Nephron progenitor cell (in vitro differentiated cells): ENCODE data around the gene IGF2R.

Source experiments
- DNase-seq: peaks from one replicate; pipeline ENCODE4 v3.0.0; 2021
- H3K27ac Mint-ChIP-seq: 2 replicates; pipeline ENCODE4 v1.8.0; 2021; ENCODE audit warnings: mild to moderate bottlenecking, moderate library complexity, mixed read lengths
- H3K27me3 Mint-ChIP-seq: 2 replicates; pipeline ENCODE4 v1.8.0; 2021; ENCODE audit warnings: mild to moderate bottlenecking, low read depth, mixed read lengths; ENCODE audit not compliant: poor library complexity
- H3K36me3 Mint-ChIP-seq: 2 replicates; pipeline ENCODE4 v1.8.0; 2021; ENCODE audit warnings: low read depth, mixed read lengths
- H3K4me1 Mint-ChIP-seq: 2 replicates; pipeline ENCODE4 v1.8.0; 2021; ENCODE audit warnings: mixed read lengths
- H3K4me3 Mint-ChIP-seq: 2 replicates; pipeline ENCODE4 v1.8.0; 2021; ENCODE audit warnings: mild to moderate bottlenecking, moderate library complexity, mixed read lengths
- H3K9me3 Mint-ChIP-seq: 2 replicates; pipeline ENCODE4 v1.8.0; 2021; ENCODE audit warnings: mild to moderate bottlenecking, moderate library complexity, mixed read lengths
- TF ChIP-seq, protein P1 (sequence below): fragments of 200-600 bp; sonication (generic); IDR thresholded peaks from 2 replicates; pipeline ENCODE4 v1.5.0; 2021; ENCODE audit warnings: antibody characterized with exemption

IGF2R gene

DNA sequence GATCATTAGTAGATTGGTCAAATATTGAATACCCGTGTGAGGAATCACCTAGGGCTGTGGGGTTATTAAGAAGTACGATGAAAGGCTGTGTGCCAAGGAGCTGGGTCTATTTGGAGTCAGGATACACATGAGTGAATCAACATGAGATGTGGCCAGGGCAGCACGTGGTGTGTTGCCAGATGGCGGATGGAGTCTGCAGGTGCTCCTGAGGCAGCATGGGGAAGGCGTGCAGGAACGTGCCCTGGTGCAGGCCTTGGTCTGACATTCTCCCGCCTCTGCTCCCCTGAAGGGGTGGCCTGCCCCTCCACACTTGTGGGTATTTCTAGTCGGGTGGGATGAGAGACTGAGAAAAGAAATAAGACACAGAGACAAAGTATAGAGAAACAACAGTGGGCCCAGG, 113.7 kb downstream of the IGF2R start:
- no peaks in the 10 kb centered on the region for H3K4me1 Mint-ChIP-seq
- no peaks in the 10 kb centered on the region for H3K27me3 Mint-ChIP-seq
- TF ChIP-seq, protein P1, sequence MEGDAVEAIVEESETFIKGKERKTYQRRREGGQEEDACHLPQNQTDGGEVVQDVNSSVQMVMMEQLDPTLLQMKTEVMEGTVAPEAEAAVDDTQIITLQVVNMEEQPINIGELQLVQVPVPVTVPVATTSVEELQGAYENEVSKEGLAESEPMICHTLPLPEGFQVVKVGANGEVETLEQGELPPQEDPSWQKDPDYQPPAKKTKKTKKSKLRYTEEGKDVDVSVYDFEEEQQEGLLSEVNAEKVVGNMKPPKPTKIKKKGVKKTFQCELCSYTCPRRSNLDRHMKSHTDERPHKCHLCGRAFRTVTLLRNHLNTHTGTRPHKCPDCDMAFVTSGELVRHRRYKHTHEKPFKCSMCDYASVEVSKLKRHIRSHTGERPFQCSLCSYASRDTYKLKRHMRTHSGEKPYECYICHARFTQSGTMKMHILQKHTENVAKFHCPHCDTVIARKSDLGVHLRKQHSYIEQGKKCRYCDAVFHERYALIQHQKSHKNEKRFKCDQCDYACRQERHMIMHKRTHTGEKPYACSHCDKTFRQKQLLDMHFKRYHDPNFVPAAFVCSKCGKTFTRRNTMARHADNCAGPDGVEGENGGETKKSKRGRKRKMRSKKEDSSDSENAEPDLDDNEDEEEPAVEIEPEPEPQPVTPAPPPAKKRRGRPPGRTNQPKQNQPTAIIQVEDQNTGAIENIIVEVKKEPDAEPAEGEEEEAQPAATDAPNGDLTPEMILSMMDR: no peak
- H3K4me3 Mint-ChIP-seq: no peak overlapping the region
- peaks cover 79% of the 10 kb centered on the region for H3K36me3 Mint-ChIP-seq
- peak overlapping the region; percentile 86 for H3K27ac Mint-ChIP-seq
- DNase-seq: no peak
- H3K9me3 Mint-ChIP-seq: no peaks in the 10 kb centered on the region

DNA sequence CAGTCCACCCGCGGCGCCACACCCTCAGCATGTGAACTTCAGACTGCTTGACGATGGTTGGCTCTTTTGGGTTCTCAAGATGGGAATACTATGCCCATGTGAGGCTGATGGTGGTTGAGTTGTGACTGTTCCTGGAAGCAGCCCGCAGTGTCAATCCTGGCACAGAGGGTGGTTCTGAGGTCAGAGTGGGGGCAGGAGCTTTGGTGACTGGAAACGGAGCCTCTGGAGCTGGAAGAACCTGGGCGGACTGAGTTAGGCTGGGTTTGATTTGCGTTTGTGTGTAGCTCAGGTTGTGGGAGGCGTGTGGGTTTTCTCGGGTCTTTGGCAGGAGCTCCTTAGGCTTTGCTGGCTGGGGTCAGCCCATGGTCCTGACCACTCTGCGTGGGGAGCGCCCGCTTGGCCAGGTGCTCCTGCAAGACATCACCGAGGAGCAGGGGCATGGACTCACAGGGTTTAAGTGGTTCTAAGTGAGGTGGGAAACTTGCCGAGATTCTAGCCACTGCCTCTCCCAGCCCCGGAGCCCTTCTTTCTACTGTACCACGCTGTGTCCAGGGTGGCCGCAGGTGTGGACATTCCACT, 115.4 kb downstream of the IGF2R start:
- Mint-ChIP-seq H3K9me3 (no peaks in the 10 kb centered on the region), H3K27ac (peak overlapping the region; percentile 37), H3K4me1 (no peaks in the 10 kb centered on the region), H3K36me3 (peaks cover 70% of the 10 kb centered on the region), H3K4me3 (no peak overlapping the region), H3K27me3 (no peaks in the 10 kb centered on the region)
- DNase-seq: no peak
- TF ChIP-seq, protein P1: no peak

DNA sequence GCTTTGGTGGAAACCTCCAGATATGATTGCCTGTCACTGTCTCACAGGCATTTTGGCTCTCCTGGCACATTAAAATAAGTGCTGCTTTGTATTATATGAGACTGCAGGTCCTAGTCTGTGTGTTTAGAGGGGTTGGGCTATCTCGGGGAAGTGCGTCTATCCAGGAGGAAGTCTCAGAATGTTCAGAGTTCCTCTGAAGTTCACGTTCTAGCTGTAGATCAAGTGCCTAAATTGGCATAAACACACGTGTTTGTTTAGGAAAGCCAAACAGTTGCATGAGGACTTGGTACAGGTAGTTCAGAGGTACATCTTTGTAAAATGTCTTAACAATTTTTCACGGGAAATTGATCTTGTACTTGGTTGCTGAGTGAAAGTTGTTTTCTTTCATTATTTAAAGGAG, 116.3 kb downstream of the IGF2R start:
- Mint-ChIP-seq H3K27ac (no peak overlapping the region), H3K4me3 (no peak overlapping the region), H3K9me3 (no peaks in the 10 kb centered on the region), H3K36me3 (peaks cover 70% of the 10 kb centered on the region), H3K4me1 (no peaks in the 10 kb centered on the region), H3K27me3 (no peaks in the 10 kb centered on the region)
- no peak for DNase-seq
- TF ChIP-seq, protein P1: no peak

DNA sequence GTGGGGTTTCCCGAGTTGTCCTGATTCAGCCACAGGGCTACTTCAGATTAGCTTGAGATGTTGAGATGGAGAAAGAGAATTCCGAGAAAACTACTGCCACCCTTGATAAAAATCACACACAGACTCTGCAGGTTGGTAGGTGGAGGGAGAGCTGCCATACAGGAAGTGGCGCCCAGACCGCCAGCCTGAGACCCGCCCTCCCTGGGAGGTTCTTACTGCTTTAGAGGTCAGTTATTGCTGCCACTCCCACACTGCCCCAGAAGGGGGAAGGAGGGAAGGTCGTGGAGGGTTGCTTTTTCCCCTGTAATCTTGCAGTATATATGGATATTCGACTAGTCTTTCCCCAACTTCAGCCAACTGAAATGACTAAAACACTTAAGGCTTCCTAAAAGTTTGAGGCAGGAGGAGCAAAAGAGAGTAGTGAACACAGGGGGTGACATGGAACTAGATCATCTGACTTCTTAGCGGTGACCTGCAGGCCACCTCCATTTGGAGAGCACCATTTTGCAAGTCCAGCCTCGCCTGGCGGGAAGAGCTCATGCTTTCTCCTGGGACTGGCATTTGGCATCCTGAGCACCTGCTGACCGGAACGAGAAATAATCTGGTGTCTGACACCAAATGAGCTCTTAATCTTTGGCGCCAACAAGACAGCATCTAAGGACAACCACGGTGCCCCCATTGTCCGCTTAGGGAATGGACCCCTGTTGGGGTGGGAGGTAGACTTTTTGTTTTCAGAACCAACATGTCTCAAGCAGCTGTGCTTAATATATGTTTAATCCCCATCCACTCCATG, 117.0 kb downstream of the IGF2R start:
- TF ChIP-seq, protein P1: no peak
- Mint-ChIP-seq H3K9me3 (no peaks in the 10 kb centered on the region), H3K27me3 (no peaks in the 10 kb centered on the region), H3K36me3 (peaks cover 66% of the 10 kb centered on the region), H3K27ac (no peak overlapping the region), H3K4me3 (no peak overlapping the region), H3K4me1 (no peaks in the 10 kb centered on the region)
- no peak for DNase-seq

DNA sequence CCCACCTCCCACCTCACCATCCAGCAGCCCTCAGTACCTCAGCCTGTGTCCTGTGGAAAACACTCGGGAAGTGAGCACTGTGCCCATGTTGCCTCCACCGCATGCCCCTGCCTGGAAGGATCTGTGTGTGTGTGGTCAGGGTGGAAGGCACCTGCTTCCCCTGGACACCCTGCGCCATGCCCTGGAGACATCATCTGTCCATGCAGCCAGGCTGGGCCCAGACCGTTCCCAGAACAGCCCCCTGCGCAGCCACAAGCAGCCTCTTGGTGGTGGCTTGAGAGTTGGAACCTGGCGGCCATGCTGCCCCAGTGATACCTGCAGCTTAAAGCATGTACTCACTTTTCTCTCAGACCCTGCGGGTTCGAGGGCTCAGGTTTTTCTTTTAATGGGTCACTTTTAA, 117.9 kb downstream of the IGF2R start:
- H3K9me3 Mint-ChIP-seq: no peaks in the 10 kb centered on the region
- H3K27ac Mint-ChIP-seq: no peak overlapping the region
- H3K4me3 Mint-ChIP-seq: no peak overlapping the region
- no peak for DNase-seq
- H3K27me3 Mint-ChIP-seq: no peaks in the 10 kb centered on the region
- TF ChIP-seq, protein P1: no peak
- H3K4me1 Mint-ChIP-seq: no peaks in the 10 kb centered on the region
- peaks cover 57% of the 10 kb centered on the region for H3K36me3 Mint-ChIP-seq
